Activated CD4-positive, alpha-beta T cell treated with anti-CD3 and anti-CD28 coated beads, Interleukin-2, amount 10 ng/mL, durations not matched to agents 7 days and 5 days (primary cell): ENCODE results near the gene SPECC1. TPM values are rescaled to one million over a fixed set of nuclear protein-coding genes. Genes with fewer than 3 reads are reported as not detected.
A peak's percentile ranks its signal among the peaks of the same experiment; 100 is the strongest.
"Not testable (repeated sequence)": the region's sequence is repeated elsewhere in the genome, so short reads cannot be mapped to it uniquely, and the experiment has no call there.

ENCODE experiments used
- CTCF ChIA-PET: fragments of 350-600 bp; sonication (Branson Sonifier 250); formaldehyde crosslinking; loops from one replicate; lab custom pipeline; 2021; ENCODE audit warnings: antibody characterized with exemption; lab: Charles Lee
- POLR2A ChIA-PET: fragments of 350-600 bp; sonication (Branson Sonifier 250); formaldehyde crosslinking; loops from one replicate; lab custom pipeline; 2021; ENCODE audit warnings: antibody characterized with exemption; lab: Charles Lee
- DNase-seq: peaks from one replicate; pipeline ENCODE4 v3.0.0-alpha.2; 2020
- H3K27ac Mint-ChIP-seq: one replicate; pipeline ENCODE4 v1.8.0; 2021; ENCODE audit warnings: mild to moderate bottlenecking, moderate library complexity, mixed read lengths
- H3K27me3 Mint-ChIP-seq: one replicate; pipeline ENCODE4 v1.8.0; 2021; ENCODE audit warnings: mixed read lengths
- H3K36me3 Mint-ChIP-seq: one replicate; pipeline ENCODE4 v1.8.0; 2021; ENCODE audit warnings: low read depth, mixed read lengths
- H3K4me1 Mint-ChIP-seq: one replicate; pipeline ENCODE4 v1.8.0; 2021; ENCODE audit warnings: mixed read lengths
- H3K4me3 Mint-ChIP-seq: one replicate; pipeline ENCODE4 v1.8.0; 2021; ENCODE audit warnings: mild to moderate bottlenecking, moderate library complexity, mixed read lengths
- H3K9me3 Mint-ChIP-seq: one replicate; pipeline ENCODE4 v1.8.0; 2021; ENCODE audit warnings: mixed read lengths
- total RNA-seq, 2 experiments: library from RNA; stranded (reverse); gene quantifications; one replicate each; pipeline ENCODE4 v1.2.3, GENCODE V29; 2021

SPECC1 gene
- 1 to 10 TPM; 3.7 to 4.9 TPM for total RNA-seq

- no peaks in the 10 kb centered on the region for H3K36me3 Mint-ChIP-seq
- peak within 1 kb of the TSS; percentile 85 for H3K4me3 Mint-ChIP-seq
- H3K27ac Mint-ChIP-seq: no peak within 1 kb of the TSS
- ChIA-PET CTCF (interaction anchor here (0.6 to 2.8 kb wide), 8 partner anchors 8 to 1851 kb away, joined by 3 to 16 read pairs (median 3); no protein-coding TSS in a partner anchor), POLR2A (no interaction called here)
- H3K27me3 Mint-ChIP-seq: peaks cover 72% of the 10 kb centered on the region
- peak; percentile 83 for DNase-seq
- H3K9me3 Mint-ChIP-seq: no peaks in the 10 kb centered on the region
- H3K4me1 Mint-ChIP-seq: peaks cover 14% of the 10 kb centered on the region
Measured at GRCh38 chr17:20009302-20010098, at the start of gene SPECC1. SPECC1 (plus strand) TSS chr17:20009359; CDS start chr17:20096652, 87,293 bp downstream.

- H3K27me3 Mint-ChIP-seq, H3K9me3 Mint-ChIP-seq, H3K4me3 Mint-ChIP-seq, H3K27ac Mint-ChIP-seq, POLR2A ChIA-PET, DNase-seq: not testable (repeated sequence)
- CTCF ChIA-PET: interaction anchor here (0.8 kb wide), 1 partner anchor 1013 kb away, joined by 3 read pairs; no protein-coding TSS in a partner anchor
- Mint-ChIP-seq H3K4me1 (peaks cover 31% of the 10 kb centered on the region), H3K36me3 (peaks cover 43% of the 10 kb centered on the region)
Measured at GRCh38 chr17:19962954-19963353, 46.2 kb upstream of the SPECC1 start.

GRCh38 chr17:19973156-19973555, 36.0 kb upstream of the SPECC1 start:
- Mint-ChIP-seq H3K4me1 (peaks cover 55% of the 10 kb centered on the region), H3K36me3 (peaks cover 67% of the 10 kb centered on the region), H3K27ac (no peak overlapping the region), H3K9me3 (no peaks in the 10 kb centered on the region), H3K4me3 (no peak overlapping the region), H3K27me3 (no peaks in the 10 kb centered on the region)
- POLR2A ChIA-PET: no interaction called here
- CTCF ChIA-PET: no interaction called here
- DNase-seq: no peak

- POLR2A ChIA-PET: no interaction called here
- CTCF ChIA-PET: interaction anchor here (1.4 kb wide), 1 partner anchor 17 kb away, joined by 5 read pairs; no protein-coding TSS in a partner anchor
- Mint-ChIP-seq H3K27ac (peak overlapping the region; percentile 71), H3K27me3 (no peaks in the 10 kb centered on the region), H3K4me1 (peaks cover 54% of the 10 kb centered on the region), H3K4me3 (peak overlapping the region; percentile 58), H3K36me3 (peaks cover 57% of the 10 kb centered on the region), H3K9me3 (peaks cover 8% of the 10 kb centered on the region)
- DNase-seq: no peak
Measured at GRCh38 chr17:19975601-19976000, 33.6 kb upstream of the SPECC1 start.

- Mint-ChIP-seq H3K36me3 (peaks cover 48% of the 10 kb centered on the region), H3K9me3 (peaks cover 8% of the 10 kb centered on the region), H3K4me3 (peak within 1 kb of the TSS; percentile 96), H3K27ac (peak within 1 kb of the TSS; percentile 99), H3K4me1 (peaks cover 49% of the 10 kb centered on the region), H3K27me3 (no peaks in the 10 kb centered on the region)
- ChIA-PET CTCF (interaction anchor here (0.8 to 1.0 kb wide), 3 partner anchors 9 to 15 kb away, joined by 3 to 6 read pairs (median 3); no protein-coding TSS in a partner anchor), POLR2A (interaction anchor here (0.7 kb wide), 1 partner anchor 1030 kb away, joined by 3 read pairs; no protein-coding TSS in a partner anchor)
- peak; percentile 94 for DNase-seq
Measured at GRCh38 chr17:19977293-19978208, 31.6 kb upstream of the SPECC1 start, which contains the start of gene AKAP10. AKAP10 (minus strand) TSS chr17:19977828; CDS start chr17:19977679, 149 bp downstream.

GRCh38 chr17:19978209-19978802, 30.9 kb upstream of the SPECC1 start:
- ChIA-PET CTCF (interaction anchor here (1.0 kb wide), 1 partner anchor 15 kb away, joined by 3 read pairs; no protein-coding TSS in a partner anchor), POLR2A (interaction anchor here (0.7 kb wide), 1 partner anchor 1029 kb away, joined by 3 read pairs; no protein-coding TSS in a partner anchor)
- Mint-ChIP-seq H3K4me1 (peaks cover 43% of the 10 kb centered on the region), H3K27me3 (no peaks in the 10 kb centered on the region), H3K27ac (peak overlapping the region; percentile 99), H3K4me3 (peak overlapping the region; percentile 96), H3K9me3 (peaks cover 8% of the 10 kb centered on the region), H3K36me3 (peaks cover 42% of the 10 kb centered on the region)
- peak; percentile 46 for DNase-seq

GRCh38 chr17:19978805-19979211, 30.4 kb upstream of the SPECC1 start:
- ChIA-PET CTCF (no interaction called here), POLR2A (interaction anchor here (0.7 kb wide), 1 partner anchor 1028 kb away, joined by 3 read pairs; no protein-coding TSS in a partner anchor)
- DNase-seq: no peak
- Mint-ChIP-seq H3K4me3 (peak overlapping the region; percentile 96), H3K4me1 (peaks cover 38% of the 10 kb centered on the region), H3K27me3 (no peaks in the 10 kb centered on the region), H3K27ac (peak overlapping the region; percentile 99), H3K36me3 (peaks cover 37% of the 10 kb centered on the region), H3K9me3 (peaks cover 8% of the 10 kb centered on the region)

GRCh38 chr17:19979917-19980770, 29.0 kb upstream of the SPECC1 start:
- DNase-seq: no peak
- Mint-ChIP-seq H3K4me3 (no peak overlapping the region), H3K9me3 (peaks cover 8% of the 10 kb centered on the region), H3K4me1 (peaks cover 27% of the 10 kb centered on the region), H3K27ac (no peak overlapping the region), H3K36me3 (peaks cover 25% of the 10 kb centered on the region), H3K27me3 (no peaks in the 10 kb centered on the region)
- ChIA-PET POLR2A (no interaction called here), CTCF (no interaction called here)

- H3K4me1 Mint-ChIP-seq: peaks cover 3% of the 10 kb centered on the region
- ChIA-PET CTCF (interaction anchor here (0.7 kb wide), 1 partner anchor 53 kb away, joined by 3 read pairs; no protein-coding TSS in a partner anchor), POLR2A (no interaction called here)
- no peak overlapping the region for H3K27ac Mint-ChIP-seq
- no peak for DNase-seq
- H3K36me3 Mint-ChIP-seq: no peaks in the 10 kb centered on the region
- no peaks in the 10 kb centered on the region for H3K9me3 Mint-ChIP-seq
- no peak overlapping the region for H3K4me3 Mint-ChIP-seq
- peaks cover 3% of the 10 kb centered on the region for H3K27me3 Mint-ChIP-seq
Measured at GRCh38 chr17:19986941-19987861, 22.0 kb upstream of the SPECC1 start.

- no peak overlapping the region for H3K27ac Mint-ChIP-seq
- no peaks in the 10 kb centered on the region for H3K9me3 Mint-ChIP-seq
- peaks cover 3% of the 10 kb centered on the region for H3K27me3 Mint-ChIP-seq
- H3K4me1 Mint-ChIP-seq: peaks cover 5% of the 10 kb centered on the region
- ChIA-PET CTCF (no interaction called here), POLR2A (no interaction called here)
- H3K36me3 Mint-ChIP-seq: no peaks in the 10 kb centered on the region
- DNase-seq: no peak
- no peak overlapping the region for H3K4me3 Mint-ChIP-seq
Measured at GRCh38 chr17:19987897-19988296, 21.3 kb upstream of the SPECC1 start.
